Progenitor cell of endocrine pancreas (in vitro differentiated cells): ENCODE data around the gene S100Z. TPM values are rescaled to one million over a fixed set of nuclear protein-coding genes. Genes with fewer than 3 reads are reported as not detected.

Experiments
- DNase-seq: peaks from one replicate; pipeline ENCODE4 v3.0.0; 2021; ENCODE audit warnings: low spot score; ENCODE audit not compliant: unreplicated experiment
- H3K27ac Mint-ChIP-seq: 2 replicates; pipeline ENCODE4 v1.8.0; 2021; ENCODE audit warnings: mild to moderate bottlenecking, moderate library complexity, mixed read lengths
- H3K27me3 Mint-ChIP-seq: 2 replicates; pipeline ENCODE4 v1.8.0; 2021; ENCODE audit warnings: mixed read lengths
- H3K36me3 Mint-ChIP-seq: 2 replicates; pipeline ENCODE4 v1.8.0; 2022; ENCODE audit warnings: mixed read lengths; ENCODE audit not compliant: insufficient read depth
- H3K4me1 Mint-ChIP-seq: 2 replicates; pipeline ENCODE4 v1.8.0; 2021; ENCODE audit warnings: low read depth, mixed read lengths
- H3K4me3 Mint-ChIP-seq: 2 replicates; pipeline ENCODE4 v1.8.0; 2021; ENCODE audit warnings: low read depth, mild to moderate bottlenecking, moderate library complexity, mixed read lengths
- H3K9me3 Mint-ChIP-seq: 2 replicates; pipeline ENCODE4 v1.8.0; 2021; ENCODE audit warnings: low read depth, mixed read lengths
- long read RNA-seq: library from polyadenylated mRNA; unstranded; transcript quantifications from one replicate; pipeline ENCODE4 v2.0.0, GENCODE V29; 2020
- total RNA-seq: library from RNA; stranded (reverse); gene quantifications from 2 replicates; pipeline ENCODE4 v1.2.1, GENCODE V29; 2021
- TF ChIP-seq, protein P1 (sequence below): fragments of 200-600 bp; sonication (generic); IDR thresholded peaks from one replicate; pipeline ENCODE4 v1.5.0; 2021; ENCODE audit warnings: antibody characterized with exemption, mild to moderate bottlenecking; ENCODE audit not compliant: unreplicated experiment

S100Z gene
- total RNA-seq = 1.2 and 1.7 TPM in 2 replicates
- long read RNA-seq, partial matches to known transcripts = 1 of 5 reads
- long read RNA-seq, other reads (novel, unspliced or antisense) = 4 of 5 reads

DNA sequence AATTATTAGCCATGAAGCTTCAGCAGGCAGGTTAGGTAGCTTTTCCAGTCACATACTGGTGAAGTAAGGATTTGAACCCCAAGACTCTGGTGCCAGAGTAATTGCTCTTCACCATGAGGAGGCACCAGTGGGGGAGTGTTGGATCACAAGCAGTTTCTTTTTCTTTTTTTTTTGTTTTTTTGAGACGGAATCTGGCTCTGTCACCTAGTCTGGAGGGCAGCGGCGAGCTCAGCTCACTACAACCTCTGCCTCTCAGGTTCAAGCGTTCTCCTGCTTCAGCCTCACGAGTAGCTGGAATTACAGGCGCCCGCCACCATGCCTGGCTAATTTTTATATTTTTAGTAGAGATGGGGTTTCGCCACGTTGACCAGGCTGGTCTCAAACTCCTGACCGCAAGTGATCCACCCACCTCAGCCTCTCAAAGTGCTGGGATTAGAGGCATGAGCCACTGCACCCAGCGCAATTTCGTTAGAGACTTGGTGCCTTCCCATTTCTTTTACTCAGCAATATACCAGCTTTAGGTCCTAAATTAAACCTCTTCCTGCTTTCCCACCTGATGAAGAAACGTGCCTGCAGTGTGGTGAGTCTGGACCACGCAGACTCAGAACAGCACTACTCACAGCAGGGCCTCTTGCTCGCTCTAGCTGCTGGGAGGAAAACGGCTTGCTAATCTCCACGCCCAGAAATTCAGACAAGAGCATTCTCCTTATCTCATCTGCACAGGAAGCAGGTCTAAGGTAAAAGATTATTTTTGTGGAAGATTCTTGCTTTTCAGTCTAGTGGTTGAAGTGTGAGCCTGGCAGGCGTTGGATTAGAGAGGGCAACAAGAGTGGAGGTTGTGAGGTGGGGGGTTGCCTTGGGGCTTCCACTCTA, at the start of gene S100Z:
Gene S100Z, plus strand, starts transcription at position 596 of the 873 bp plus-strand sequence. CDS start 25,346 bp downstream, outside the sequence.
- Mint-ChIP-seq H3K36me3 (peaks cover 2% of the 10 kb centered on the region), H3K27ac (no peak within 1 kb of the TSS), H3K27me3 (no peaks in the 10 kb centered on the region), H3K4me3 (no peak within 1 kb of the TSS), H3K9me3 (peaks cover 10% of the 10 kb centered on the region), H3K4me1 (peaks cover 2% of the 10 kb centered on the region)
- TF ChIP-seq, protein P1, sequence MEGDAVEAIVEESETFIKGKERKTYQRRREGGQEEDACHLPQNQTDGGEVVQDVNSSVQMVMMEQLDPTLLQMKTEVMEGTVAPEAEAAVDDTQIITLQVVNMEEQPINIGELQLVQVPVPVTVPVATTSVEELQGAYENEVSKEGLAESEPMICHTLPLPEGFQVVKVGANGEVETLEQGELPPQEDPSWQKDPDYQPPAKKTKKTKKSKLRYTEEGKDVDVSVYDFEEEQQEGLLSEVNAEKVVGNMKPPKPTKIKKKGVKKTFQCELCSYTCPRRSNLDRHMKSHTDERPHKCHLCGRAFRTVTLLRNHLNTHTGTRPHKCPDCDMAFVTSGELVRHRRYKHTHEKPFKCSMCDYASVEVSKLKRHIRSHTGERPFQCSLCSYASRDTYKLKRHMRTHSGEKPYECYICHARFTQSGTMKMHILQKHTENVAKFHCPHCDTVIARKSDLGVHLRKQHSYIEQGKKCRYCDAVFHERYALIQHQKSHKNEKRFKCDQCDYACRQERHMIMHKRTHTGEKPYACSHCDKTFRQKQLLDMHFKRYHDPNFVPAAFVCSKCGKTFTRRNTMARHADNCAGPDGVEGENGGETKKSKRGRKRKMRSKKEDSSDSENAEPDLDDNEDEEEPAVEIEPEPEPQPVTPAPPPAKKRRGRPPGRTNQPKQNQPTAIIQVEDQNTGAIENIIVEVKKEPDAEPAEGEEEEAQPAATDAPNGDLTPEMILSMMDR = no peak
- no peak for DNase-seq

DNA sequence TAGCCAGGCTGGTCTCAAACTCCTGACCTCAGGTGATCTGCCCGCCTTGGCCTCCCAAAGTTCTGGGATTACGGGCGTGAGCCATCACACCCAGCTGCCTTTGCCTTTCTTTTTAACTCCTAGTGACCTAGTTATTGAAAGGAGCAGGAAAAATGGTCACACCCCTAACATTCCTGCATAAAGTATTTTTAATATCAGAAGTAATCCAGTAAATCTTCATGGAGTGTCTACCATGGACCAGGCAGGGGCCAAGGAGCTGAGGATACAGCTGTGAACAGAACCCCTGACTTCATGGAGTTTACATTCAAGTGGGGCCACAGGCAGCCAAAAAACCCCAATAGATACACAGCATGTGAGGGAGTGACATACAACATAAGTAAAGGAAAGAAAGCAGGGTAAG, 49.2 kb upstream of the S100Z start:
- Mint-ChIP-seq H3K9me3 (no peaks in the 10 kb centered on the region), H3K4me3 (no peak overlapping the region), H3K36me3 (no peaks in the 10 kb centered on the region), H3K27me3 (peaks cover 9% of the 10 kb centered on the region), H3K27ac (no peak overlapping the region), H3K4me1 (no peaks in the 10 kb centered on the region)
- TF ChIP-seq, protein P1 = no peak
- no peak for DNase-seq

GRCh38 chr5:76801159-76801802, 48.5 kb upstream of the S100Z start:
- TF ChIP-seq, protein P1 = no peak
- no peak overlapping the region for H3K27ac Mint-ChIP-seq
- no peaks in the 10 kb centered on the region for H3K36me3 Mint-ChIP-seq
- H3K4me1 Mint-ChIP-seq = peaks cover 4% of the 10 kb centered on the region
- H3K27me3 Mint-ChIP-seq = peaks cover 14% of the 10 kb centered on the region
- H3K4me3 Mint-ChIP-seq = no peak overlapping the region
- no peaks in the 10 kb centered on the region for H3K9me3 Mint-ChIP-seq
- no peak for DNase-seq

- Mint-ChIP-seq H3K4me1 (peaks cover 6% of the 10 kb centered on the region), H3K27ac (no peak overlapping the region), H3K27me3 (peaks cover 17% of the 10 kb centered on the region), H3K36me3 (no peaks in the 10 kb centered on the region), H3K9me3 (no peaks in the 10 kb centered on the region), H3K4me3 (no peak overlapping the region)
- DNase-seq = no peak
- TF ChIP-seq, protein P1 = no peak
Observed at GRCh38 chr5:76801803-76802195, 48.0 kb upstream of the S100Z start.

GRCh38 chr5:76804266-76804665, 45.5 kb upstream of the S100Z start:
- Mint-ChIP-seq H3K27me3 (peaks cover 33% of the 10 kb centered on the region), H3K4me3 (no peak overlapping the region), H3K27ac (no peak overlapping the region), H3K4me1 (peaks cover 9% of the 10 kb centered on the region), H3K9me3 (no peaks in the 10 kb centered on the region), H3K36me3 (no peaks in the 10 kb centered on the region)
- TF ChIP-seq, protein P1 = no peak
- no peak for DNase-seq
